ENCODE measurements around the gene CD52. TPM values are rescaled to one million over a fixed set of nuclear protein-coding genes. Genes with fewer than 3 reads are reported as not detected.

Gene CD52
- total and polyA plus RNA-seq, 2 of the 4 experiments (the other 2 are of a cell fraction): 1.6 TPM; not detected in 1

DNA sequence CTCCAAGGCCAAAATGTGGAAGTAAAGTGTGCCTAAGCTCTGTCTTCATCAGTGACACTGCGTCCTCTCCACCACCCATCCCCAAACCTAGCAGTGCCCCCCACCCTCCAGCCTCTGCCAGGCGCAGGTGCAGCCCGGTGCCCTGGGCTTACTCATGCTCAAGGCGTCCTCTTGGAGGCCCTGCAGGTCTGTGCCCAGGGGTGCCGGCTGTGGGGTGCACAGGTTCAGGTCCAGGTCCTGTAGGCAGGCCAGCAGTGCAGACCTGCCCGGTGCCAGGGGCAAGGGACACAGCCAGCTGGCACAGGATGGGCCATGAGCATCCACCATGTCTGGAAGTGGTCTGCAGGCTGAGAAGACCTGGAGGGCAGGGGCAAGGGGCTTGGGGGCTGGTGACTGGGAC is 49.7 kb downstream of the CD52 start:
- WGBS, 2 experiments (ENCODE audit: extremely low coverage in 2 of 2, insufficient read length in 1 of 2): no CpG with 5 or more reads among the region's 6 CpGs
- no peaks in the 10 kb centered on the region for H4K20me1 ChIP-seq (ENCODE audit: insufficient read depth, low read length)
- no peak overlapping the region for H3K4ac ChIP-seq (ENCODE audit: low read depth, low read length)
- dilution Hi-C loops (cut with HindIII; ENCODE audit: low sequenced_read_pairs, unreplicated experiment) (no loop called here), intact Hi-C loops (cut with micrococcal nuclease) (no loop called here), in situ Hi-C loops (cut with MboI; ENCODE audit: low sequenced_read_pairs) (no loop called here)
- H3K23ac ChIP-seq (ENCODE audit: low read depth, low read length): no peak overlapping the region
- H3K56ac ChIP-seq (ENCODE audit: extremely low read depth, insufficient read depth, low read length): no peak overlapping the region
- ChIA-PET CTCF (interaction anchor here (1.0 kb wide), 1 partner anchor 11 kb away, joined by 3 read pairs; no protein-coding TSS in a partner anchor), POLR2A (ENCODE audit: unreplicated experiment) (no interaction called here)
- H3K14ac ChIP-seq (replicated peaks; ENCODE audit: low read depth, low read length): no peak overlapping the region
- BruUV-seq (replicated peaks): no TSS peak
- H3K27ac ChIP-seq (ENCODE audit: insufficient read depth, low read length): no peak overlapping the region
- no peaks in the 10 kb centered on the region for H3K79me1 ChIP-seq (ENCODE audit: low read depth in 1 of 2, low read length in 2 of 2)
- no peak for TF ChIP-seq RFX5 (IDR thresholded peaks at IDR 0.05; ENCODE audit: low read depth, low read length)
- no peak for TF ChIP-seq CEBPB (IDR thresholded peaks at IDR 0.05; ENCODE audit: low read depth, low read length)
- no peak for TF ChIP-seq SMC3 (IDR thresholded peaks at IDR 0.05; ENCODE audit: low read depth, low read length)
- no peak for TF ChIP-seq RAD21 (IDR thresholded peaks at IDR 0.05; ENCODE audit: low read length)
- TF ChIP-seq, protein P1, sequence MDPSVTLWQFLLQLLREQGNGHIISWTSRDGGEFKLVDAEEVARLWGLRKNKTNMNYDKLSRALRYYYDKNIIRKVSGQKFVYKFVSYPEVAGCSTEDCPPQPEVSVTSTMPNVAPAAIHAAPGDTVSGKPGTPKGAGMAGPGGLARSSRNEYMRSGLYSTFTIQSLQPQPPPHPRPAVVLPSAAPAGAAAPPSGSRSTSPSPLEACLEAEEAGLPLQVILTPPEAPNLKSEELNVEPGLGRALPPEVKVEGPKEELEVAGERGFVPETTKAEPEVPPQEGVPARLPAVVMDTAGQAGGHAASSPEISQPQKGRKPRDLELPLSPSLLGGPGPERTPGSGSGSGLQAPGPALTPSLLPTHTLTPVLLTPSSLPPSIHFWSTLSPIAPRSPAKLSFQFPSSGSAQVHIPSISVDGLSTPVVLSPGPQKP (IDR thresholded peaks at IDR 0.05; ENCODE audit: borderline replicate concordance, low read depth, low read length): no peak
- no peak for TF ChIP-seq BHLHE40 (IDR thresholded peaks at IDR 0.05; ENCODE audit: low read depth, low read length)
- TF ChIP-seq MAFK (IDR thresholded peaks at IDR 0.05; ENCODE audit: low read depth, low read length): no peak
- TF ChIP-seq FOS (IDR thresholded peaks at IDR 0.05; ENCODE audit: low read depth, low read length): no peak
- no peak for TF ChIP-seq POLR2A (IDR thresholded peaks at IDR 0.05; ENCODE audit: low read depth, low read length)
- TF ChIP-seq MAZ (IDR thresholded peaks at IDR 0.05; ENCODE audit: borderline replicate concordance, low read depth, low read length): no peak
- TF ChIP-seq CHD1 (IDR thresholded peaks at IDR 0.05; ENCODE audit: low read depth, low read length): no peak
- no peak for TF ChIP-seq RCOR1 (IDR thresholded peaks at IDR 0.05; ENCODE audit: insufficient replicate concordance, low read length)
- no peak for TF ChIP-seq MXI1 (IDR thresholded peaks at IDR 0.05; ENCODE audit: borderline replicate concordance, low read depth, low read length)
- TF ChIP-seq, protein P2, sequence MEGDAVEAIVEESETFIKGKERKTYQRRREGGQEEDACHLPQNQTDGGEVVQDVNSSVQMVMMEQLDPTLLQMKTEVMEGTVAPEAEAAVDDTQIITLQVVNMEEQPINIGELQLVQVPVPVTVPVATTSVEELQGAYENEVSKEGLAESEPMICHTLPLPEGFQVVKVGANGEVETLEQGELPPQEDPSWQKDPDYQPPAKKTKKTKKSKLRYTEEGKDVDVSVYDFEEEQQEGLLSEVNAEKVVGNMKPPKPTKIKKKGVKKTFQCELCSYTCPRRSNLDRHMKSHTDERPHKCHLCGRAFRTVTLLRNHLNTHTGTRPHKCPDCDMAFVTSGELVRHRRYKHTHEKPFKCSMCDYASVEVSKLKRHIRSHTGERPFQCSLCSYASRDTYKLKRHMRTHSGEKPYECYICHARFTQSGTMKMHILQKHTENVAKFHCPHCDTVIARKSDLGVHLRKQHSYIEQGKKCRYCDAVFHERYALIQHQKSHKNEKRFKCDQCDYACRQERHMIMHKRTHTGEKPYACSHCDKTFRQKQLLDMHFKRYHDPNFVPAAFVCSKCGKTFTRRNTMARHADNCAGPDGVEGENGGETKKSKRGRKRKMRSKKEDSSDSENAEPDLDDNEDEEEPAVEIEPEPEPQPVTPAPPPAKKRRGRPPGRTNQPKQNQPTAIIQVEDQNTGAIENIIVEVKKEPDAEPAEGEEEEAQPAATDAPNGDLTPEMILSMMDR (conservative IDR thresholded peaks at IDR 0.05; ENCODE audit: low read depth, low read length): no peak
- TF ChIP-seq NFE2L2 (IDR thresholded peaks at IDR 0.05; ENCODE audit: low read depth, low read length): no peak
- TF ChIP-seq, protein P3, sequence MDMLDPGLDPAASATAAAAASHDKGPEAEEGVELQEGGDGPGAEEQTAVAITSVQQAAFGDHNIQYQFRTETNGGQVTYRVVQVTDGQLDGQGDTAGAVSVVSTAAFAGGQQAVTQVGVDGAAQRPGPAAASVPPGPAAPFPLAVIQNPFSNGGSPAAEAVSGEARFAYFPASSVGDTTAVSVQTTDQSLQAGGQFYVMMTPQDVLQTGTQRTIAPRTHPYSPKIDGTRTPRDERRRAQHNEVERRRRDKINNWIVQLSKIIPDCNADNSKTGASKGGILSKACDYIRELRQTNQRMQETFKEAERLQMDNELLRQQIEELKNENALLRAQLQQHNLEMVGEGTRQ (IDR thresholded peaks at IDR 0.05; ENCODE audit: low read depth, low read length): no peak
- H2AFZ ChIP-seq (replicated peaks; ENCODE audit: low read length, poor library complexity): no peak overlapping the region
- DNase-seq (no peak), ATAC-seq (ENCODE audit: low read depth) (no peak)
- H3K36me3 ChIP-seq (ENCODE audit: control insufficient read depth, insufficient read depth, low read length): no peaks in the 10 kb centered on the region
- no peaks in the 10 kb centered on the region for H3K9me1 ChIP-seq (ENCODE audit: insufficient read depth, low read length)
- no peak overlapping the region for H4K5ac ChIP-seq (ENCODE audit: low read depth, low read length)
- no peak overlapping the region for H2BK20ac ChIP-seq (ENCODE audit: low read depth, low read length)
- H2BK5ac ChIP-seq (ENCODE audit: low read depth, low read length, poor library complexity, severe bottlenecking): no peak overlapping the region
- H2AK9ac ChIP-seq (replicated peaks; ENCODE audit: low read depth, low read length, poor library complexity): no peak overlapping the region
- H4K8ac ChIP-seq (ENCODE audit: low read depth in 2 of 2, low read length in 2 of 2): no peak overlapping the region
- H3K4me2 ChIP-seq (ENCODE audit: low read depth, low read length): no peak overlapping the region
- peaks cover 5% of the 10 kb centered on the region for H3K9me3 ChIP-seq (ENCODE audit: control insufficient read depth, insufficient read depth, low read length)
- no peak overlapping the region for H2BK15ac ChIP-seq (ENCODE audit: low read depth, low read length)
- H3K27me3 ChIP-seq (ENCODE audit: control insufficient read depth, insufficient read depth, low read length): peaks cover 37% of the 10 kb centered on the region
- no peak overlapping the region for H4K91ac ChIP-seq (ENCODE audit: insufficient read depth, low read depth, low read length)
- no peak overlapping the region for H3K18ac ChIP-seq (ENCODE audit: low read depth, low read length)
- no peak overlapping the region for H2BK120ac ChIP-seq (ENCODE audit: low read depth, low read length)
- no peak overlapping the region for H3K4me3 ChIP-seq (ENCODE audit: insufficient read depth, low read depth, low read length)
- H3K4me1 ChIP-seq (ENCODE audit: control insufficient read depth, insufficient read depth, low read length): no peaks in the 10 kb centered on the region
- H3K9ac ChIP-seq (ENCODE audit: low read depth, low read length): no peak overlapping the region
- H2AK5ac ChIP-seq (ENCODE audit: low read depth, low read length): no peak overlapping the region
